CD4-positive, alpha-beta T cell (primary cell): ENCODE measurements around the gene WFDC12. TPM values are rescaled to one million over a fixed set of nuclear protein-coding genes. Genes with fewer than 3 reads are reported as not detected.

Source experiments
- ATAC-seq: fragments of 200-7000 bp; cut with Tn5 transposase; one replicate; pipeline ENCODE4 v1.10.0; 2022; ENCODE audit warnings: mild to moderate bottlenecking; ENCODE audit not compliant: poor library complexity
- CTCF ChIA-PET: fragments of 350-600 bp; sonication (Branson Sonifier 250); formaldehyde crosslinking; loops from one replicate; lab custom pipeline; 2021; ENCODE audit warnings: antibody characterized with exemption, inconsistent platforms; lab: Charles Lee
- POLR2A ChIA-PET: fragments of 350-600 bp; sonication (Branson Sonifier 250); formaldehyde crosslinking; loops from one replicate; lab custom pipeline; 2021; ENCODE audit warnings: antibody characterized with exemption, inconsistent platforms; lab: Charles Lee
- DNase-seq, 14 experiments: peaks; one replicate each; pipeline ENCODE4 v3.0.0-alpha.2; 2013 to 2020; ENCODE audit warnings: mixed read lengths in 2 of 14
- H3K27ac ChIP-seq, 2 donors: one replicate each; pipeline versions ENCODE4 v1.5.1 to v1.7.0; 2013; ENCODE audit warnings: low read length in 2 of 2, low read depth in 1 of 2, mild to moderate bottlenecking in 1 of 2
- H3K27me3 ChIP-seq, 2 experiments: 1 replicate in 1 of 2; 2 replicates in 1 of 2; pipeline versions ENCODE4 v1.6.1 to v1.7.0; 2013; ENCODE audit warnings: low read length in 2 of 2, control low read depth in 1 of 2, mild to moderate bottlenecking in 1 of 2, moderate library complexity in 1 of 2; ENCODE audit not compliant: insufficient read depth in 2 of 2, control insufficient read depth in 1 of 2
- H3K36me3 ChIP-seq: one replicate; pipeline ENCODE4 v1.6.1; 2013; ENCODE audit warnings: low read length, control low read depth; ENCODE audit not compliant: insufficient read depth
- H3K4me1 ChIP-seq: one replicate; pipeline ENCODE4 v1.6.1; 2013; ENCODE audit warnings: low read length, control low read depth; ENCODE audit not compliant: insufficient read depth
- H3K4me3 ChIP-seq: one replicate; pipeline ENCODE4 v1.5.1; 2013; ENCODE audit warnings: mild to moderate bottlenecking, low read length, moderate library complexity
- H3K9me3 ChIP-seq, 2 experiments: 1 replicate in 1 of 2; 2 replicates in 1 of 2; pipeline versions ENCODE4 v1.6.1 to v1.7.0; 2013; ENCODE audit warnings: low read length in 2 of 2, mild to moderate bottlenecking in 2 of 2, control low read depth in 1 of 2, moderate library complexity in 1 of 2; ENCODE audit not compliant: control insufficient read depth in 1 of 2, insufficient read depth in 1 of 2
- H3K27ac Mint-ChIP-seq: one replicate; pipeline ENCODE4 v1.8.0; 2020; ENCODE audit warnings: mixed read lengths
- H3K27me3 Mint-ChIP-seq: one replicate; pipeline ENCODE4 v1.8.0; 2021; ENCODE audit warnings: mixed read lengths
- H3K36me3 Mint-ChIP-seq: one replicate; pipeline ENCODE4 v1.8.0; 2021; ENCODE audit warnings: low read depth, mixed read lengths
- H3K4me1 Mint-ChIP-seq: one replicate; pipeline ENCODE4 v1.8.0; 2021; ENCODE audit warnings: low read depth, mixed read lengths
- H3K4me3 Mint-ChIP-seq: one replicate; pipeline ENCODE4 v1.8.0; 2020; ENCODE audit warnings: mild to moderate bottlenecking, mixed read lengths
- H3K9me3 Mint-ChIP-seq: one replicate; pipeline ENCODE4 v1.8.0; 2020; ENCODE audit warnings: mixed read lengths
- CTCF ChIP-seq: fragments of 200-600 bp; IDR thresholded peaks from one replicate; pipeline ENCODE4 v1.8.0; 2022; ENCODE audit warnings: antibody characterized with exemption, mild to moderate bottlenecking
- intact Hi-C, 2 experiments: fragments of 100-400 bp; cut with DNase I in 1 of 2; cut with micrococcal nuclease in 1 of 2; formaldehyde crosslinking; loops; one replicate each; pipeline versions ENCODE4 v1.15.1 to v1.9.0; 2023 to 2025; cut with DNase I, micrococcal nuclease
- polyA plus RNA-seq, 2 donors: library from polyadenylated mRNA; unstranded; fragments of 120-200 nt; gene quantifications; one replicate each; pipeline ENCODE4 v1.2.1, GENCODE V29; 2013
- total RNA-seq, 174 experiments: library from RNA in 2 of 174; stranded (reverse) in 2 of 174; gene quantifications; one replicate each; pipeline ENCODE4 v1.2.3 and lab custom pipeline; 2021 to 2026

WFDC12 gene
- total RNA-seq (not detected), total RNA-seq (lab: John Stamatoyannopoulos, UW) (0 reads per million in 172 experiments)
- not detected for polyA plus RNA-seq (2013, experiment 1 of 2)
- not detected for polyA plus RNA-seq (2013, experiment 2 of 2)

GRCh38 chr20:45124365-45124764 is at the start of gene WFDC12:
Gene WFDC12 (minus strand): TSS chr20:45124465. CDS start chr20:45124447, 18 bp downstream.
- TF ChIP-seq CTCF: no peak
- Mint-ChIP-seq H3K36me3 (no peaks in the 10 kb centered on the region), H3K4me3 (no peak within 1 kb of the TSS), H3K27me3 (peaks cover 42% of the 10 kb centered on the region), H3K4me1 (no peaks in the 10 kb centered on the region), H3K9me3 (no peaks in the 10 kb centered on the region), H3K27ac (no peak within 1 kb of the TSS)
- DNase-seq (no peak), ATAC-seq (no peak)
- POLR2A ChIA-PET: no interaction called here
- Histone ChIP-seq H3K4me1 (no peaks in the 10 kb centered on the region), H3K4me3 (no peak within 1 kb of the TSS), H3K36me3 (no peaks in the 10 kb centered on the region), H3K9me3 (no peaks in the 10 kb centered on the region), H3K27me3 (peaks cover 2 to 8% of the 10 kb centered on the region in 2 experiments), H3K27ac (no peak within 1 kb of the TSS)
- CTCF ChIA-PET: no interaction called here
- intact Hi-C loops: no loop called here

DNA sequence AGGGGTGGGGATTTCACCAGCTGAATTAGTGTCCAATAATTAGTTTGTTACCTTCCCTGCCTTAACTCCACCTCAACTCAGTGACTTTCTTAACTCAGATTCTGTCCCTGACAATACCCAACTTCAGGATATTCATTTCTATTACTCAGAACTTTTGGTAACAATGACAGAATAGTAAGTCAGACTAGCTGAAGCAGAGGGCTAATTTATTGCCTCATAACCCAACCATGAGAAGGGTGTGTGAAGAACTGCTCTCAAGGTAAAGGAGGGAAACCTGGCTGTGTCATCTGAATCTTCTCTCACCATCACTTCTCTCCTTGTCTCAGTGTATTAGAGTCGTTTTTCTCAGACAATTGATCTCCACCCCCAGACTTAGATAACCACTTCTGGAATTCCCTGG is 49.3 kb upstream of the WFDC12 start:
- ChIA-PET CTCF (no interaction called here), POLR2A (no interaction called here)

DNA sequence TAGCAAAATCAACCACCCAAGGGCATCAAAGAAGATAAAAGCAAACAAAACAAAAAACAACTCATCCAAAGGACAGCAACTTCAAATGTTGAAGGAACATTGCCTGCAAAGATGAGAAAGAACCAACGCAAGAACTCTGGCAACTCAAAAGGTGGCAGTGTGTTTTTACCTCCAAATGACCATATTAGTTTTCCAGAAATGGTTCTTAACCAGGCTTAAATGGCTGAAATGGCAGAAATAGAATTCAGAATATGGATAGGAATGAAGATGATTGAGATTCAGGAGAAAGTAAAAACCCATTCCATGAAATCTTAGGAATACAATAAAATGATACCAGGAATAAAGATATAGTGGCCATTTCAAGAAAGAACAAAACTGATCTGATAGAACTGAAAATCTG is 40.6 kb upstream of the WFDC12 start:
- no peak for ATAC-seq
- Histone ChIP-seq H3K36me3 (no peaks in the 10 kb centered on the region), H3K4me3 (no peak overlapping the region), H3K9me3 (peaks cover 4 to 9% of the 10 kb centered on the region in 2 experiments), H3K4me1 (no peaks in the 10 kb centered on the region), H3K27me3 (peaks cover 4 to 23% of the 10 kb centered on the region in 2 experiments), H3K27ac (no peak overlapping the region)
- H3K27ac Mint-ChIP-seq: no peak overlapping the region
- H3K36me3 Mint-ChIP-seq: no peaks in the 10 kb centered on the region
- H3K4me3 Mint-ChIP-seq: no peak overlapping the region
- intact Hi-C loops: no loop called here
- DNase-seq: no peak
- peaks cover 10% of the 10 kb centered on the region for H3K9me3 Mint-ChIP-seq
- POLR2A ChIA-PET: no interaction called here
- no peak for TF ChIP-seq CTCF
- H3K27me3 Mint-ChIP-seq: peaks cover 69% of the 10 kb centered on the region
- CTCF ChIA-PET: no interaction called here
- no peaks in the 10 kb centered on the region for H3K4me1 Mint-ChIP-seq

More for the DNA sequence above, 49.3 kb upstream of the WFDC12 start:
- no peak overlapping the region for H3K4me3 ChIP-seq
- peaks cover 30% of the 10 kb centered on the region for H3K27me3 Mint-ChIP-seq
- TF ChIP-seq CTCF: no peak
- H3K36me3 ChIP-seq: no peaks in the 10 kb centered on the region
- no peaks in the 10 kb centered on the region for H3K4me1 ChIP-seq
- no peaks in the 10 kb centered on the region for H3K36me3 Mint-ChIP-seq
- H3K9me3 ChIP-seq: no peaks in the 10 kb centered on the region
- ATAC-seq (no peak), DNase-seq (no peak)
- H3K4me3 Mint-ChIP-seq: no peak overlapping the region
- no peak overlapping the region for H3K27ac ChIP-seq
- no peaks in the 10 kb centered on the region for H3K4me1 Mint-ChIP-seq
- intact Hi-C loops: no loop called here
- H3K27me3 ChIP-seq: peaks cover 0 to 4% of the 10 kb centered on the region in 2 experiments
- no peak overlapping the region for H3K27ac Mint-ChIP-seq
- no peaks in the 10 kb centered on the region for H3K9me3 Mint-ChIP-seq
